Right hindlimb (tissue), 1 donor: ENCODE results near the gene LHFPL3.

Experiments
- DNase-seq: peaks from one replicate; pipeline ENCODE4 v3.0.0-alpha.2; 2018

Gene LHFPL3

GRCh38 chr7:104945599-104945956 is 617.2 kb downstream of the LHFPL3 start:
- DNase-seq: no peak

GRCh38 chr7:104946338-104946737 is 617.9 kb downstream of the LHFPL3 start:
- DNase-seq: no peak

GRCh38 chr7:104950006-104950405 is 621.6 kb downstream of the LHFPL3 start:
- no peak for DNase-seq

GRCh38 chr7:104950754-104951153 is 622.4 kb downstream of the LHFPL3 start:
- no peak for DNase-seq

GRCh38 chr7:104951546-104951945 is 623.1 kb downstream of the LHFPL3 start:
- DNase-seq: no peak

- no peak for DNase-seq
Observed at GRCh38 chr7:104955276-104955675, 626.9 kb downstream of the LHFPL3 start.
